Endothelial cell of umbilical vein (primary cell): Measurements from ENCODE around the gene PUM2. TPM values are rescaled to one million over a fixed set of nuclear protein-coding genes. Genes with fewer than 3 reads are reported as not detected.

Source experiments
- BruUV-seq: library from RNA; stranded (reverse); fragments of 400-500 nt; replicated peaks from 2 replicates; lab custom pipeline; 2021; lab: Mats Ljungman, UMichigan
- CTCF ChIA-PET: fragments of 300-600, 350-600 bp; sonication (Branson Sonifier 250); formaldehyde crosslinking; loops from one replicate; lab custom pipeline; 2021; ENCODE audit warnings: antibody characterized with exemption, inconsistent platforms; lab: Charles Lee
- POLR2A ChIA-PET: fragments of 300-600, 350-600 bp; sonication (Branson Sonifier 250); formaldehyde crosslinking; loops from one replicate; lab custom pipeline; 2021; ENCODE audit warnings: antibody characterized with exemption, inconsistent platforms; lab: Charles Lee
- DNase-seq: peaks from one replicate; pipeline ENCODE4 v3.0.0-alpha.2; 2011; ENCODE audit warnings: low read depth, low spot score
- FAIRE-seq: peaks from 2 replicates; lab custom pipeline; 2011; peaks lifted over from hg19 to GRCh38; lab: Jason Lieb, UNC
- H2AFZ ChIP-seq: 2 replicates; pipeline ENCODE4 v1.6.0; 2012; ENCODE audit warnings: low read depth, low read length, control low read depth, inconsistent platforms
- H3K27ac ChIP-seq: 2 replicates; pipeline ENCODE4 v1.5.1; 2011; ENCODE audit warnings: low read depth, mild to moderate bottlenecking, control low read depth, low read length, moderate library complexity; ENCODE audit not compliant: insufficient read depth
- H3K27me3 ChIP-seq, 2 experiments: 2 replicates each; pipeline versions ENCODE4 v1.6.0 to v1.6.1; 2011; ENCODE audit warnings: low read length in 2 of 2, mixed read lengths in 1 of 2; ENCODE audit not compliant: control insufficient read depth in 2 of 2, insufficient read depth in 2 of 2
- H3K36me3 ChIP-seq, 2 experiments: 2 replicates in 1 of 2; 3 replicates in 1 of 2; pipeline ENCODE4 v1.5.1; 2011; ENCODE audit warnings: low read length in 2 of 2, mild to moderate bottlenecking in 1 of 2, moderate library complexity in 1 of 2; ENCODE audit not compliant: control insufficient read depth in 2 of 2, insufficient read depth in 2 of 2; ENCODE audit errors: extremely low read depth in 1 of 2
- H3K4me1 ChIP-seq: 3 replicates; pipeline ENCODE4 v1.5.1; 2011; ENCODE audit warnings: mild to moderate bottlenecking, low read length; ENCODE audit not compliant: control insufficient read depth, insufficient read depth; ENCODE audit errors: extremely low read depth
- H3K4me2 ChIP-seq: 2 replicates; pipeline ENCODE4 v1.6.1; 2011; ENCODE audit warnings: low read length, control low read depth, mixed read lengths; ENCODE audit not compliant: insufficient read depth
- H3K4me3 ChIP-seq, 3 experiments: fragments of 200-600 bp in 1 of 3; sonication (generic), shearing (Covaris generic) in 1 of 3; replicated peaks in 1 of 3; 2 replicates each; pipeline ENCODE4 v1.5.1; 2011 to 2016; ENCODE audit warnings: control low read depth in 3 of 3, low read length in 3 of 3, mild to moderate bottlenecking in 2 of 3, inconsistent platforms in 1 of 3, low read depth in 1 of 3, moderate library complexity in 1 of 3; ENCODE audit not compliant: insufficient read depth in 1 of 3
- H3K79me2 ChIP-seq: 2 replicates; pipeline ENCODE4 v1.6.0; 2012; ENCODE audit warnings: low read length, inconsistent platforms; ENCODE audit not compliant: control insufficient read depth, insufficient read depth
- H3K9ac ChIP-seq: replicated peaks from 2 replicates; pipeline ENCODE3; 2011; ENCODE audit warnings: low read length, control low read depth; ENCODE audit not compliant: insufficient read depth; ENCODE audit errors: extremely low read depth
- H3K9me1 ChIP-seq: replicated peaks from 3 replicates; pipeline ENCODE4 v1.6.0; 2011; ENCODE audit warnings: mild to moderate bottlenecking, low read length; ENCODE audit not compliant: control insufficient read depth, insufficient read depth; ENCODE audit errors: extremely low read depth
- H3K9me3 ChIP-seq: replicated peaks from 2 replicates; pipeline ENCODE4 v1.5.1; 2012; ENCODE audit warnings: low read length, inconsistent platforms; ENCODE audit not compliant: control insufficient read depth, insufficient read depth
- H4K20me1 ChIP-seq: replicated peaks from 2 replicates; pipeline ENCODE3; 2011; ENCODE audit warnings: mild to moderate bottlenecking, low read length; ENCODE audit not compliant: control insufficient read depth, insufficient read depth; ENCODE audit errors: extremely low read depth
- EZH2 ChIP-seq: IDR thresholded peaks from 2 replicates; pipeline ENCODE4 v1.6.1; 2012; ENCODE audit warnings: borderline replicate concordance, low read depth, mild to moderate bottlenecking, moderate library complexity, low read length, inconsistent platforms; ENCODE audit not compliant: severe bottlenecking
- JUN ChIP-seq: IDR thresholded peaks from 2 replicates; pipeline ENCODE4 v1.6.1; 2011; ENCODE audit warnings: borderline replicate concordance, low read depth; ENCODE audit not compliant: insufficient read length, insufficient read depth
- MYC ChIP-seq: IDR thresholded peaks from one replicate; pipeline ENCODE4 v1.6.1; 2011; ENCODE audit warnings: mild to moderate bottlenecking, low read depth, low read length
- POLR2A ChIP-seq: IDR thresholded peaks from 2 replicates; pipeline ENCODE4 v1.6.1; 2012; ENCODE audit warnings: low read depth, mild to moderate bottlenecking, control low read depth, low read length
- POLR2AphosphoS5 ChIP-seq: IDR thresholded peaks from 2 replicates; pipeline ENCODE4 v1.6.1; 2012; ENCODE audit warnings: low read depth, mild to moderate bottlenecking, control low read depth, low read length, moderate library complexity; ENCODE audit not compliant: insufficient read depth
- dilution Hi-C: fragments of 300-500 bp; cut with MboI; formaldehyde crosslinking; loops from one replicate; pipeline ENCODE4 v1.15.0; 2019; ENCODE audit warnings: low sequenced_read_pairs; ENCODE audit not compliant: extremely low pct_ligation_motif_present
- intact Hi-C: fragments of 100-400 bp; cut with micrococcal nuclease; formaldehyde crosslinking; loops from one replicate; pipeline ENCODE4 v1.10.0; 2022
- polyA plus RNA-seq, 4 experiments: library from polyadenylated mRNA; depleted of rRNA in 3 of 4; stranded (reverse) in 3 of 4; unstranded in 1 of 4; fragments of >200 nt; gene quantifications; 2 replicates each; pipeline versions ENCODE4 v1.2.1 to v1.2.3, GENCODE V29; 2011 to 2012; ENCODE audit warnings: missing spikeins in 1 of 4
- total RNA-seq: library from RNA; stranded (reverse); gene quantifications from 2 replicates; pipeline ENCODE4 v1.2.3, GENCODE V29; 2021
- TF ChIP-seq, protein P1 (sequence below), 2 donors: IDR thresholded peaks; 1 replicate in 1 of 2; 2 replicates in 1 of 2; pipeline ENCODE4 v1.5.1; 2011; ENCODE audit warnings: low read length in 2 of 2, mild to moderate bottlenecking in 2 of 2, moderate library complexity in 2 of 2, control low read depth in 1 of 2, inconsistent platforms in 1 of 2, low read depth in 1 of 2; ENCODE audit not compliant: insufficient read depth in 1 of 2; ENCODE audit errors: extremely low read depth in 1 of 2

PUM2 gene
- total and polyA plus RNA-seq, 2 donors (not counting 3 experiments of a cell fraction or from before 2014, with no cell fraction given) = 32.9 to 83.7 TPM

DNA sequence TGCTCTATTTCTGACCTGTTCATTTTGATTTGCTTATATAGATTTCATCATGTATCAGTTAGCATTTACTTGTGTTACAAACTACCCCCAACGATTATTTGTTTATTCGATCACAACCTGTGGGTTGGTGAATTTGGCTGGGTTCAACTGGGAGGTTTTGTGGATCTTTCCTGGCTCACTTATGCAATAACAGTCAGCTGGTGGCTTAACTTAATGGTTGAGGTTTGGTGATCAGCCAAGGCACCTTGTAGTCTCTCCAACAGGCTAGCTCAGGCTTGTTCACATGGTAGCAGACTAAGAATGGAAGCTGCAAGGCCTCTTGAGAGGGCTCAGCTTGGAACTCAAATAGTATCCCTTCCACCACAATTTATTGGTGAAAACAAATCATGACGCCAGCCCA lies 5.4 kb upstream of the PUM2 start:
- no peaks in the 10 kb centered on the region for H3K9me3 ChIP-seq
- no peak overlapping the region for H2AFZ ChIP-seq
- H3K36me3 ChIP-seq = no peaks in the 10 kb centered on the region
- no peaks in the 10 kb centered on the region for H3K27me3 ChIP-seq
- no peaks in the 10 kb centered on the region for H4K20me1 ChIP-seq
- POLR2A ChIA-PET = no interaction called here
- intact Hi-C loops = no loop called here
- H3K9ac ChIP-seq = no peak overlapping the region
- DNase-seq = no peak
- no peak overlapping the region for H3K4me3 ChIP-seq
- TF ChIP-seq JUN = no peak
- TF ChIP-seq POLR2A = no peak
- no peak for TF ChIP-seq EZH2
- TF ChIP-seq, protein P1, sequence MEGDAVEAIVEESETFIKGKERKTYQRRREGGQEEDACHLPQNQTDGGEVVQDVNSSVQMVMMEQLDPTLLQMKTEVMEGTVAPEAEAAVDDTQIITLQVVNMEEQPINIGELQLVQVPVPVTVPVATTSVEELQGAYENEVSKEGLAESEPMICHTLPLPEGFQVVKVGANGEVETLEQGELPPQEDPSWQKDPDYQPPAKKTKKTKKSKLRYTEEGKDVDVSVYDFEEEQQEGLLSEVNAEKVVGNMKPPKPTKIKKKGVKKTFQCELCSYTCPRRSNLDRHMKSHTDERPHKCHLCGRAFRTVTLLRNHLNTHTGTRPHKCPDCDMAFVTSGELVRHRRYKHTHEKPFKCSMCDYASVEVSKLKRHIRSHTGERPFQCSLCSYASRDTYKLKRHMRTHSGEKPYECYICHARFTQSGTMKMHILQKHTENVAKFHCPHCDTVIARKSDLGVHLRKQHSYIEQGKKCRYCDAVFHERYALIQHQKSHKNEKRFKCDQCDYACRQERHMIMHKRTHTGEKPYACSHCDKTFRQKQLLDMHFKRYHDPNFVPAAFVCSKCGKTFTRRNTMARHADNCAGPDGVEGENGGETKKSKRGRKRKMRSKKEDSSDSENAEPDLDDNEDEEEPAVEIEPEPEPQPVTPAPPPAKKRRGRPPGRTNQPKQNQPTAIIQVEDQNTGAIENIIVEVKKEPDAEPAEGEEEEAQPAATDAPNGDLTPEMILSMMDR (IDR thresholded peaks at IDR 0.05; ENCODE audit: extremely low read depth in 1 of 2, insufficient read depth in 1 of 2, low read depth in 1 of 2, low read length in 2 of 2) = no peak
- TF ChIP-seq POLR2AphosphoS5 = no peak
- no peak overlapping the region for H3K4me2 ChIP-seq
- FAIRE-seq = no peak
- no peaks in the 10 kb centered on the region for H3K79me2 ChIP-seq
- peaks cover 11% of the 10 kb centered on the region for H3K4me1 ChIP-seq
- no peaks in the 10 kb centered on the region for H3K9me1 ChIP-seq
- dilution Hi-C loops = no loop called here
- H3K27ac ChIP-seq = no peak overlapping the region
- CTCF ChIA-PET = no interaction called here
- BruUV-seq = no TSS peak

- no peak for TF ChIP-seq MYC
- Histone ChIP-seq H3K4me1 (peaks cover 11% of the 10 kb centered on the region), H3K9me1 (no peaks in the 10 kb centered on the region), H3K9me3 (no peaks in the 10 kb centered on the region), H3K4me2 (no peak overlapping the region), H3K27me3 (no peaks in the 10 kb centered on the region), H3K36me3 (no peaks in the 10 kb centered on the region), H2AFZ (no peak overlapping the region), H3K27ac (no peak overlapping the region), H3K79me2 (peaks cover 3% of the 10 kb centered on the region), H3K4me3 (no peak overlapping the region), H3K9ac (no peak overlapping the region), H4K20me1 (no peaks in the 10 kb centered on the region)
- ChIA-PET POLR2A (no interaction called here), CTCF (interaction anchor here (2.3 kb wide), 1 partner anchor 24 kb away, joined by 8 read pairs; no protein-coding TSS in a partner anchor)
- dilution Hi-C loops = no loop called here
- no TSS peak for BruUV-seq
- intact Hi-C loops = no loop called here
- DNase-seq = no peak
- FAIRE-seq = no peak
Observed at GRCh38 chr2:20355131-20355530, 4.5 kb upstream of the PUM2 start.
